Stimulated activated CD4-positive, alpha-beta T cell treated with anti-CD3 and anti-CD28 coated beads, Interleukin-2, amount 100 ng/mL, for 48 hours (primary cell): ENCODE results near the gene COL10A1.
"Not testable (repeated sequence)": the region's sequence is repeated elsewhere in the genome, so short reads cannot be mapped to it uniquely, and the experiment has no call there.

Source experiments
- DNase-seq, 2 donors: peaks; one replicate each; pipeline ENCODE4 v3.0.0-alpha.2; 2020

The COL10A1 gene

DNA sequence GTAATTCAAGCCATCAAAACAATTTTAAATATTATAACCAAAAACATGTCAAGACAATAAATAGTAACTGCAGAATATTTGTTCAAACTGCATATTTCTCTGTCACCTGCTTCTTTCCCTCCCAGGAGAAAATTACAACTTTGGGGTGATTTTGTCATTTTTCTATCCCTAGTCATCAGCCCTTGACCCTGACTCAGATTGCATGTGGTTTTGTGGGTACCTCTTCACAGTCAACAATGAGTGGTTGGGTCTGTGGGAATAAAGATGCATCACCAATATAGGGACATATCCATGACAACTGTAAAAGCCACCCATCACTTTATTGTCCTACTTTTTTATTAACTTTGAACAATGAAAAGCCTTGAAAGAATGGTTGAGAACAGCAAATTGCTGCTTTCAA lies 7.3 kb downstream of the COL10A1 start:
- no peak for DNase-seq

GRCh38 chr6:116115781-116116180 lies 10.2 kb downstream of the COL10A1 start:
- no peak for DNase-seq

GRCh38 chr6:116113386-116113785 lies 12.5 kb downstream of the COL10A1 start:
- no peak for DNase-seq

DNA sequence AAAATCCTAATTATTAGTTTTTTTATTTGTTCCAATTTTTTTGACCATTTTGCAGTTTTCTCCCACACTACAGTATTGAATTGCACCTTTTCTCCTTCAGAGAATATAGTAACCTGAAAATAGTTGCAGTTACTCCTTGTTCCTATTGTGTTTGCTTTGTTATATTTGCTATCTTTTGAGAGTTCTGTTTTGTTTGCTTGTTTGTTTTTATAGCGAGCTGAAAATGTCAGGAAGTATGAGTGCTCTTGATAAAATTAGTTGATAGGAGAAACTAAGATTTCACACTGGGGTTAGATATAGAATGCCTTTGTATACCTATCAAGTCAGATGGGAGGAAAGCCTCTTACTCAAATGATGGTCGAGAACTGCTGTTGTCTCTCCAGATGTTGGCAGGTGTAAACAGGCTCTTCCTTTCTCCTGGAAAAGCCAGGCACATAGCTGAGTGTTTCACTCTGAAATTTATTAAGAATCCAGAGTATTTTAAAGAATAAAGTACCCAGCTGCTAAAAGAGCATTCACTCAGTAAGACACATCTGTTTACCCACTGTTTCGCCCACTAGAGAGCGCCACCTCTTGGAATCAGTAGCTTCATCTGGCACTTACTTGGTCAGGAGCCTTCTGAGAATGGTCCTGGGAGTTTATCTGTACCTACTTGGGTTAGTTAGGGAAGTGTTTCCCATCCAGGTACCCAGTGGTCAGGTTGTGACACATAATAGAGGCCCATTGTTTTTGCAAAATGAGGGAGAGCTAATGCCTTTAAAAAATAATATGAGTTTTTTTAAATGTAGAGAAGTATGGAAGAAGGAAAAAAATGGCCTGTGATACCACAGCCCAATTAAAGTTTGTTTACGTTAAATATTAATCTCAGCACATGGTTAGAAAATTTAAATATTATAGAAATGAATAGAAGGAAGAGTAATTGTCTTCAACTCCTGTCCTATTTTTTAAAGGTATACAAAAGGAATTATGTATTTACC lies 14.1 kb downstream of the COL10A1 start:
- DNase-seq = no peak

GRCh38 chr6:116108836-116109235 lies 17.1 kb downstream of the COL10A1 start:
- no peak for DNase-seq

GRCh38 chr6:116106146-116106545 lies 19.8 kb downstream of the COL10A1 start:
- no peak for DNase-seq

GRCh38 chr6:116105247-116105646 lies 20.7 kb downstream of the COL10A1 start:
- no peak for DNase-seq

- DNase-seq = no peak
These were observed 21.3 kb downstream of the COL10A1 start for GRCh38 chr6:116104636-116105035.

GRCh38 chr6:116102873-116103272 lies 23.1 kb downstream of the COL10A1 start:
- DNase-seq = no peak

DNA sequence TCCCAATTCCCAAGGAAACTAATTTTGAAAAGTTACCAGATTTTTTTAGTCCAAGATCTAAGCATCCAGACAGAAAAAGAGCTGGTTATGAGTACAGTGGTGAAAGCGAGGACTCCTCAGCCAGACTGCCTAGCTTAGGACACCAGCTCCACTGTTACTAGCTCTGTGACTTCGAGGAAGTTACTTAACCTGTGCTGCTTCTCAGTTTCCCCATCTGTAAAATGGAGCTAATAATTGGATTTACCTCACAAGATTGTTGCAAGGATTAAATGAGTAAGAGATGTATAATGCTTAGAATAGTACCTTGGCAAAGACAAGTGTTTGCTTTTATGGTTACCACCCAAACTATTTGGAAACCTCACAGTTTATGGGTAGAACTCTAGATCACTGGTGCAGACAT lies 24.1 kb downstream of the COL10A1 start:
- no peak for DNase-seq

- no peak for DNase-seq
These were observed 24.6 kb downstream of the COL10A1 start for GRCh38 chr6:116101302-116101718.

GRCh38 chr6:116100419-116101301 lies 25.3 kb downstream of the COL10A1 start, which contains the start of gene NT5DC1:
Gene NT5DC1 (plus strand): TSS chr6:116100853. CDS start chr6:116100931, 78 bp downstream.
- peak; percentile 75 to 76 for DNase-seq

GRCh38 chr6:116099036-116099435 lies 26.9 kb downstream of the COL10A1 start:
- no peak for DNase-seq

DNA sequence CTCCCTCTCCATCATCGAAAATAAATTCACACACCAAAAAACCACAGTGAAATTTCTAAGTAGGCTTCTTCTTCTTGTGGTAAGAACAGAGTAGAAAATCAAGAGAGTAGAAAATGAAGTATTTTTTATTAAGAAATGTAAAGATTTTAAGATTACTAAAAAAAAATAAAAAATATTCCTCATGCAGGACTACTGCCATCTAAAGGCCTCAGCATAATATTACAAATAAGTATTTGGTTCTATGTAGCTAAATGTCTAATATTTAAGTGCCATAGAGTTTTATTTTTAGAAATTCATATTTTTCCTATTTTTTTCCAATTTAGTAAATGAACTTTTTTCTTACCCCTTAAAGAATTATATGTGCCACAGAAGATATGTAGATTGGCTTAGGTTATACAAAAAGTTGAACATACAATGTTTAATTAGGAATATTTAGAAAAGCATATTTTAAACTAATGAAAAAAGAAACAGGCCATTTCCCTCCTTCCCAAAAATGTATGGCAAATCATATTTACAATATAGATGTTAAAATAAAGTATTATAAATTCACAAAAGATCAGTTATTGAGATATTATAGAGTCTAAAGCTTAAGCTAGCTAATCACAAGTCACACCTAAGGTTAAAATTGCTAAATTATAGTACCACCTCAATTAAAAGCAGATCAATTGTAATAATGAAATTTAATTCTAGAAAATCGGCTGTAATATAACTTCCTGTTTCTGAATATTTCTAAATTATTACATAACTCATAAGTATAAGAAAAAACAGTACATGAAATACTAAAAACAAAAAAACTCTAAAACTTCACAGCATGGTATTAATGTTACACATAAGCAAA lies 28.7 kb downstream of the COL10A1 start:
- DNase-seq = no peak

DNA sequence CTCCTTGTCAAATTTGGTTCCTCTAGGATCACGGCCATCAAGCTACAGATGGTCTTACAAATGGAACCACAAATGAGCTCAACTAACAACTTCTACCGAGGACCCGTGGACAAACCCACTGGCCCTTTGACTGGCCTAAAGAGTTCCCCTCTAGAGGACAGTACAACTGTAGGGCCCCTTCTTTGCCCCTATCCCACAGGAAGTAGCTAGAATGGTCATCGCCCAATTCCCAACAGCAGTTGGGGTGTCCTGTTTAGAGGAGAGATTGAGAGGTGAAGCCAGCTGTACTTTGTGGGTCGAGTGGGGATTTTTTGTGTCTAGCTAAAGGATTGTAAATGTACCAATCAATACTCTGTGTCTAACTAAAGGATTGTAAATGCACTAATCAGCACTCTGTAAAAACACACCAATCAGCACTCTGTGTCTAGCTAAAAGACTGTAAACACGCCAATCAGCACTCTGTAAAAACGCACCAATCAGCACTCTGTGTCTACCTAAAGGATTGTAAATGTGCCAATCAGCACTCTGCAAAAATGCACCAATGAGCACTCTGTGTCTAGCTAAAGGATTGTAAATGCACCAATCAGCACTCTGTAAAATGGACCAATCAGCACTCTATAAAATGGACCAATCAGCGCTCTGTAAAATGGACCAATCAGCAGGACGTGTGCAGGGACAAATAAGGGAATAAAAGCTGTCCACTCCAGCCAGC lies 29.7 kb downstream of the COL10A1 start:
- DNase-seq = not testable (repeated sequence)

GRCh38 chr6:116094041-116094440 lies 31.9 kb downstream of the COL10A1 start:
- DNase-seq = no peak

GRCh38 chr6:116090251-116090650 lies 35.7 kb downstream of the COL10A1 start:
- no peak for DNase-seq

DNA sequence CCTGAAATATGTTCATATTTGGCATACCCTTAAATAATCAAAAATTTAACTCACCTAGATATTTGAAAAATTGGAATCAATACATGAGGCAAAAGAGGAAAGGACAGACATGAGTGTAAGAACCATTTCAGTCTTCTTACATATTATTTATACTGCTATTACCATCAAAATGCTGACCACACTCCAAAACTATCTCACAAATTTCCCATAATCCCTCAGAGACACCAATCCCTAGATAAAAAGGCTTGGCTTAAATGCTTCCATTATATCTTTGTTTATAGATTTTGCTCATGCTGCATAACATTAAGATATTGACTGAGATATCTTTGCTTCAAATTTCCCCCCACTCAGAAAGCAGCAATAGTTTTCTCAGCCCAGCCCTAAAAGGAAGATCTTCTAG lies 37.0 kb downstream of the COL10A1 start:
- DNase-seq = no peak

GRCh38 chr6:116087437-116088027 lies 38.4 kb downstream of the COL10A1 start:
- DNase-seq = no peak

DNA sequence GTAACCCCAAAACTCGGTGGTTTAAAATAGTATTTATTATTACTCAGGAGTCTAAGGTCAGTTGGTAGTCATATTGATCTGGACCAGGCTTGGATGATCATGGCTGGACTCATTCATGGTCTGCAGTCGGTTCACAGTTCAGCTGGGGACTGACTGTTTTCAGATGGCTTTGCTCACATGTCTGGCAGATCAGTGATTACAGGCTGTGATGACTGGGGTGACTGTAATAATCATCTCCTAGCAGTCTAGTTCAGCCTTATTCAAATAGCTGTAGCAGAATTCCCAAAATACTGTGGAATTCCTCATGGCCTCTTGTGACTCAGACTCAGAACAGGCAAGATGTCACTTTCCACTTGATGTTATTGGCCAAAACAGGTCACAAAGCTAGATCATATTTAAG lies 41.6 kb downstream of the COL10A1 start:
- no peak for DNase-seq

DNA sequence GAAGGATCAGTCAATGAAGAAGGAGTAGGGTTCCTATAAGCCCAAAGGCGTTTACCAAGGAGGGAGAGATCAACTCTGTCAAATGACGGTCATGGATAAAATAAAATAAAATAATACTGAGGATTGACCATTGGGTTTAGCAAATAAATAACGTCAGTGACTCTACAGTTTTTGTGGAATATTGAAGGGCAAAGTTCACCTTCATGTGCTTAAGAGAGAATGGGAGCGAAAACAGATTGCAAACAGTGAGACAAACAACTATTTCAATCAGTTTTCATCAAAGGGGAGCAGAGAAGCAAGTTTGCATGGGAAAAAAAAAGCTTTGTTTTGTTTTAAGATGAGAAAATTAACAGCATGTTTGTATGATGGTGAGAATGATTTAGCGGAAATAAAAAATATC lies 42.9 kb downstream of the COL10A1 start:
- DNase-seq = no peak
